HUDEP-2 (cell line): ENCODE measurements around the gene POLR1A.
"Not testable (repeated sequence)": the region's sequence is repeated elsewhere in the genome, so short reads cannot be mapped to it uniquely, and the experiment has no call there.

ENCODE experiments used
- DNase-seq, 76 experiments: peaks; one replicate each; lab custom pipeline; 2025; ENCODE audit not compliant: unreplicated experiment in 76 of 76; lab: John Stamatoyannopoulos, UW

Gene POLR1A

GRCh38 chr2:86001326-86001725 lies 104.4 kb downstream of the POLR1A start:
- DNase-seq: no peak

- DNase-seq: no peak
Measured at GRCh38 chr2:86000938-86001312, 104.8 kb downstream of the POLR1A start.

GRCh38 chr2:86000131-86000937 lies 105.4 kb downstream of the POLR1A start:
- no peak for DNase-seq

- DNase-seq: no peak
Measured at GRCh38 chr2:85999061-85999831, 106.4 kb downstream of the POLR1A start.

- DNase-seq: no peak
Measured at GRCh38 chr2:85998071-85998991, 107.4 kb downstream of the POLR1A start.

GRCh38 chr2:85997017-85997970 lies 108.4 kb downstream of the POLR1A start:
- no peak for DNase-seq

- peak in 29 of 76 experiments; percentile 11 to 69 (median 30) for DNase-seq
Measured at GRCh38 chr2:85996591-85996990, 109.1 kb downstream of the POLR1A start.

- no peak for DNase-seq
Measured at GRCh38 chr2:85995648-85996529, 109.8 kb downstream of the POLR1A start.

GRCh38 chr2:85994897-85995647 lies 110.6 kb downstream of the POLR1A start:
- no peak for DNase-seq

GRCh38 chr2:85994421-85994777 lies 111.3 kb downstream of the POLR1A start:
- no peak for DNase-seq

- no peak for DNase-seq
Measured at GRCh38 chr2:85992611-85993010, 113.1 kb downstream of the POLR1A start.

- not testable (repeated sequence) for DNase-seq
Measured at GRCh38 chr2:85992053-85992452, 113.6 kb downstream of the POLR1A start.

GRCh38 chr2:85990084-85990483 lies 115.6 kb downstream of the POLR1A start:
- no peak for DNase-seq

- no peak for DNase-seq
Measured at GRCh38 chr2:85989288-85989865, 116.3 kb downstream of the POLR1A start.

- DNase-seq: no peak
Measured at GRCh38 chr2:85988914-85989270, 116.8 kb downstream of the POLR1A start.

GRCh38 chr2:85988175-85988913 lies 117.3 kb downstream of the POLR1A start:
- no peak for DNase-seq
